GM19467 (cell line): ENCODE data around the gene UGGT2.
"Not testable (repeated sequence)": the region's sequence is repeated elsewhere in the genome, so short reads cannot be mapped to it uniquely, and the experiment has no call there.

Experiments
- ATAC-seq: cut with Tn5 transposase; IDR thresholded peaks from one replicate; pipeline ENCODE4 v1.9.1; 2021; ENCODE audit warnings: mild to moderate bottlenecking, moderate library complexity; ENCODE audit not compliant: unreplicated experiment

UGGT2 gene

GRCh38 chr13:95898256-95898655 is 154.9 kb downstream of the UGGT2 start:
- no peak for ATAC-seq

- ATAC-seq, result no peak
Measured at GRCh38 chr13:95896301-95896700, 156.9 kb downstream of the UGGT2 start.

DNA sequence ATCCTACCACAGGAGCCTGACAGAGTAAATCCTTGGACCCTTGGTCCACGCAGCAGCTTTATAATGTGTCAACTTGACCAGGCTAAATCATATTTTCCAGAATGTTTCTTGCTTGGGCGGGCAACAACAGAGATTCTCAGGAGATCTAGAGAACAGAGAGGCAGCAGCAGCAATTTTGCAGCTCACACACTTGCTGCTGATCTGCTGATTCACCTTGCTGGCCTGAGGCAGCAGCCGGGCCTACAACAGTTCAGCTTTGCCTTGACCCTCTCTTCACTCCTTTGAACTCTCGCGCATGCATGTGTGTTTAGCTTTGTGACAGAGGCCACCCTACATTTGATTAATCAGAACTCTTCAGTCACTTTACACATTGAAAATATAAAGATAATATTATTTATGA is 159.3 kb downstream of the UGGT2 start:
- ATAC-seq, result no peak

DNA sequence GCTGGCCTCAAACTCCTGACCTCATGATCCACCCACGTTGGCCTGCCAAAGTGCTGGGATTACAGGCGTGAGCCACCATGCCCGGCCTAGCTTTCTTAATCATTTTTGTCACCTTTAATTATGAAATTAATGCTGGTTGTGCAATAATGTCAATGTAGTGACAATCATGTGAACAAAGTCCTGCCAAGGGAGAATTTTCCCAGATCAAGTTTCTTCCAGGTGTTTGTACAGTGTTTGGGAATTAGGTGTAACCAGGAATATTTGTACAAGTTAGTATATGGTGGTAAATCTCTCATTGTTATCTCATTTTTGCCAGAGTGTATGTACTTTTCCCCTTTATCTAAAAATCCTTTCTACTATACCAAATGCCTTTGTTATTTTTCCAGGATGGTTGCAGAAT is 171.1 kb downstream of the UGGT2 start:
- no peak for ATAC-seq

- ATAC-seq, result no peak
Measured at GRCh38 chr13:95880331-95880730, 172.9 kb downstream of the UGGT2 start.

DNA sequence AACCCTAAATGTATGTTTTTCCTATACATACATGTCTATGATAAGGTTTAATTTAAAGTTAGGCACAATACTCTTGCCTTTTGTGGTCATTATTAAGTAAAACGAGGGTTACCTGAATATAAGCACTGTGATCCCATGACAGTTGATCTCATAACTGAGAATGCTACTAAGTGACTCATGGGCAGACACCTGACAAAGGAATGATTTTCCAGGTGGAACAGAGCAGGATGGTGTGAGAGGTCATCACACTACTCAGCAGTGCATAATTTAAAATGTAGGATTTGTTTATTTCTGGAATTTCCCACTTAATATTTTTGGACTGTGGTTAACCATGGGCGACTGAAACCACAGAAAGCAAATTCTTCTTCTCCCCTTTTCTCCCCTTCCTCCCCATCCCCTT is 178.9 kb downstream of the UGGT2 start:
- no peak for ATAC-seq

GRCh38 chr13:95870421-95870820 is 182.8 kb downstream of the UGGT2 start:
- no peak for ATAC-seq

GRCh38 chr13:95865080-95865615 is 188.1 kb downstream of the UGGT2 start:
- no peak for ATAC-seq

DNA sequence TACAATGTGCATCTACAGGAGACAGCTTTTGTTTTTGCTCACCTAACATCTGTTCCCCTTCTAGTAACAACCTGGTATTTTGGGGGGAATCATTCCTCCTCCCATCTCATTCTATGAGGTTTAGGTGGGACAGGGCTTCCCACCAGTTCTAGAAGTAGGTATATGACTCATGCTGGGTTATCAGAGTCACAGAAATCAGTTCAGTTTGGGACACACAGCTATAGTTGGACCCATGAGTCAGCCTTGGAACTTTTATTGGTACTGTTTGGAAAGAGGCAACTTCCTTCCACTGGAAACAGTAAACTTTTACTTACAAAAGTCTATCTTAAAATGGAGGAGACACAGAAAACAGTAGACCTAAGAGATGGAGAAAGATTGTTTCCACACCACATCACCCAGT is 190.8 kb downstream of the UGGT2 start:
- ATAC-seq, result no peak

DNA sequence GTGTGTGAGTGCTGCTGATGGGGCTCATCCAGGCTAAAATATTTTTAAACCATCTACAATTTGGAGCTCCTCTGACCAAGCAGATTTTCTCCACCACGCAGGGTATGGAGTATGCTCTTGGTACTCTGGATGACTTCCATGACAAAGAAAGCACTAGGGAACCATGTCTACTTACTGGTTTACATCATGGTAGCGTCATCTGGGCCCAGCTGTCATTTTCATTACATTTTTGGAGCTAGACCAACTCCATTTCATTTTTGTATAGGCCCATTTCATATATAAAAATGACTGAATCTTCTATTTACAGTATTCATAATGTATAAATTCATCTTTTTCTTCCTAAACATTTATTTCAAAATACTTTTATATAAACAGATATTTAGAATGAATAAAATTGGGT is 191.9 kb downstream of the UGGT2 start:
- no peak for ATAC-seq

- no peak for ATAC-seq
Measured at GRCh38 chr13:95858286-95859075, 194.7 kb downstream of the UGGT2 start.

DNA sequence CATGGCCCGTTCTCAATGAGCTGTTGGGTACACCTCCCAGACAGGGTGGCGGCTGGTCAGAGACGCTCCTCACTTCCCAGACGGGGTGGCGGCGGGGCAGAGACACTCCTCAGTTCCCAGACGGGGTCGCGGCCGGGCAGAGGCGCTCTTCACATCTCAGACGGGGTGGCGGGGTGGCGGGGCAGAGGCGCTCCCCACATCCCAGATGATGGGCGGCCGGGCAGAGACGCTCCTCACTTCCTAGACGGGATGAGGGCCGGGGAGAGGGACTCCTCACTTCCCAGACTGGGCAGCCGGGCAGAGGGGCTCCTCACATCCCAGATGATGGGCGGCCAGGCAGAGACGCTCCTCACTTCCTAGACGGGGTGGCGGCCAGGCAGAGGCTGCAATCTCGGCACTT is 207.5 kb downstream of the UGGT2 start:
- ATAC-seq, result not testable (repeated sequence)

DNA sequence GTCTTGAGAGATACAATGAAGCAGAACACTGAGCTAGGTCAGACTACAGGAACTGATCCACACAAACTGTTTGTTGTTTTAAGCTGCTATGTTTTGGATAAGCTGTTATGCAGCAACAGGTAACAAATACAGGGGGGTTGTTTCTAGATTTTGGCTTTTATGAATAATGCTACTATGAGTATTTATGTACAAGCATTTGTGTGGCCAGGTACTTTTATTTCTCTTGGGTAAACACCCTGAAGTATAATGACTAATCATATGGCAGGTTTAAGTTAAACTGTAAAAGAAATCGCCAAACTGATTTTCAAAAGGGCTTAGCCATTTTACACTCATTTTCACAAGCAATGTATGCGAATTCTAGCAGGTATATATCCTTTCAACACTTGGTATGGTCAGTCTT is 210.3 kb downstream of the UGGT2 start:
- ATAC-seq, result no peak

GRCh38 chr13:95841894-95842293 is 211.3 kb downstream of the UGGT2 start:
- no peak for ATAC-seq

GRCh38 chr13:95834134-95834765 is 219.0 kb downstream of the UGGT2 start:
- ATAC-seq, result peak; percentile 82

DNA sequence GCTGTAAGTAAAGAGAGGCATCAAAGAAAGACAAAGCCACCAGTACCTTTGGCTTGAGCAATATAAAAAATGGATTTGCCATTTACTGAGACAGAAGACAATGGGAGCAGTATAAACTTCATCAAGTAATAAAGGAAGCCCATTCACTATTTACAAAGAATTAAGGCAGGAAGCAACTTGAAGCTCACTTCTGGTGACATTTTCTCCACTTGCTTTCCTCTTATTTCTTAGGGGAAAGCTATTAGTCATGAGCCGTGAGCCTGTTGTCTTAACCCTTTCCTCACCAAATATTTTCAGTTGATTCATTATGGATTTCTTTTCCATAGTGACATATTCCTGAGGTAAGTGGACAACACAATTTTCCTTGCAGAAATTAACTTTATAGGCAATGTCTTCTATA is 219.5 kb downstream of the UGGT2 start:
- no peak for ATAC-seq

GRCh38 chr13:95833126-95833525 is 220.1 kb downstream of the UGGT2 start:
- no peak for ATAC-seq

DNA sequence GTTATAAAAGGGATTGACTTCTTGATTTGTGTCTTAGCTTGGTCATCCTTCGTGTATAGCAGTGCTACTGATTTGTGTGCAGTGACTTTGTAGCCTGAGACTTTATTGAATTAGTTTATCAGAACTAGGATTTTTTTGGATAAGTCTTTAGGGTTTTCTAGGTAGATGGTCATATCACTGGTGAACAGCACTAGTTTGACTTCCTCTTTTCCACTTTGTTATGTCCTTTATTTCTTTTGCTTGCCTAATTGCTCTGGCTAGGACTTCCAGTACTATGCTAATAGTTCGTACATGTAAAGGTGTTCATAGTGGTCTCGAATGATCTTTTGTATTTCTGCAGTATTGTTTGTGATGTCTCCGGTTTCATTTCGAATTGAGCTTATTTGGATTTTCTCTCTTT is 230.9 kb downstream of the UGGT2 start:
- no peak for ATAC-seq

GRCh38 chr13:95814495-95814894 is 238.7 kb downstream of the UGGT2 start:
- ATAC-seq, result no peak

DNA sequence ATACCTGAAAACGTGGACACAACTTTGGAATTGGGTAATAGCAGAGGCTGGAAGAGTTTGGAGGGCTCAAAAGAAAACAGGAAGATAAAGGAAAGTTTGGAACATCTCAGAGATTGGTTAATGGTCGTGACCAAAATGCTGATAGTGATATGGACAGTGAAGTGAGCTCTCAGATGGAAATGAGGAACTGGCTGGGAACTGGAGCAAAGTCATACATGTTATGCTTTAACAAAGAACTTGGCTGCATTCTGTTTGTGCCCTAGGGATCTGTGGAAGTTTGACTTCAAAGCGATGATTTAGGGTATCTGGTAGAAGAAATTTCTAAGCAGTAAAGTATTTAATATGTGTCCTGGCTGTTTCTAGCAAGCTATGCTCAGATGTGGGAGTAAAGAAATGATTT is 240.1 kb downstream of the UGGT2 start:
- ATAC-seq, result no peak

- no peak for ATAC-seq
Measured at GRCh38 chr13:95809429-95809828, 243.8 kb downstream of the UGGT2 start.

DNA sequence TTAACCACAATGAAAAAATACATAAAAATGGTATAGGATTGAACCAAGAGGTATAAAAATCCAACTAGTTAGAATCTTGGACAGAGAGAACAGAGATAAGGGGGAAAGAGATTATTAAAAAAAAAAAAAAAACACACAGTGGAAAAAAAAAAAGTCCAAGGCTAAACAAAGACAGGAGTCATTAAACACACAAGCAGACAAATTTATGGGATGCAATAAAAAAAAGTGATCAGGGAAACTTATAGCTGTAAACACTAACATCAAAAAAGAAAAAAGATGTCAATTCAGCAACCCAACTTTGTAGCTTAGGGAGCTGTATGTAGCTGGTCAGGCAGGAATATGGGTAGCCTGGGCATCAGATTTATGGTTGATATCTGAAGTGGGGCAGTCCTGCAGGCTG is 247.3 kb downstream of the UGGT2 start:
- no peak for ATAC-seq
